ENCODE data around the gene CRYGN. TPM values are rescaled to one million over a fixed set of nuclear protein-coding genes. Genes with fewer than 3 reads are reported as not detected.

The CRYGN gene
- total RNA-seq (0.22 TPM), polyA plus RNA-seq (ENCODE audit: insufficient read depth, low read depth, low replicate concordance) (not detected)
- long read RNA-seq, donor 1, result 0 reads
- long read RNA-seq, donor 2, result 0 reads
- long read RNA-seq, donor 3, result 0 reads
- long read RNA-seq, donor 4, result 0 reads
- long read RNA-seq, donor 5, result 0 reads
- long read RNA-seq, donor 6, result 0 reads
- long read RNA-seq, donor 7, result 0 reads
- long read RNA-seq, donor 8, partial matches to known transcripts, result 0 of 2 reads
- long read RNA-seq, donor 8, other reads (novel, unspliced or antisense), result 0 of 2 reads
- long read RNA-seq, donor 9, result 0 reads
- long read RNA-seq, donor 10, partial matches to known transcripts, result 0 of 1 reads
- long read RNA-seq, donor 10, other reads (novel, unspliced or antisense), result 0 of 1 reads

GRCh38 chr7:151439855-151440798 lies at the start of gene CRYGN:
Gene CRYGN (minus strand): TSS chr7:151440141. CDS start chr7:151439917, 224 bp downstream.
- Histone ChIP-seq H3K27ac (ENCODE audit: low read depth in 2 of 2, low read length in 2 of 2) (no peak within 1 kb of the TSS), H3K4me3 (ENCODE audit: low read length in 3 of 3) (peak within 1 kb of the TSS in 1 of 3 donors; percentile 30), H3K9ac (ENCODE audit: low read length in 3 of 3) (no peak within 1 kb of the TSS), H3K27me3 (ENCODE audit: control insufficient read depth, insufficient read depth, low read length) (no peaks in the 10 kb centered on the region), H3K9me3 (ENCODE audit: control insufficient read depth in 2 of 3, insufficient read depth in 1 of 3, low read length in 3 of 3) (no peaks in the 10 kb centered on the region), H3K36me3 (ENCODE audit: control insufficient read depth in 2 of 3, insufficient read depth in 3 of 3, low read length in 3 of 3) (no peaks in the 10 kb centered on the region), H3K4me1 (ENCODE audit: control insufficient read depth in 2 of 3, insufficient read depth in 2 of 3, low read depth in 1 of 3, low read length in 3 of 3) (peaks cover 0 to 3% (median 2%) of the 10 kb centered on the region in 3 donors)
- intact Hi-C loops (cut with DNase I), result no loop called here
- DNase-seq (peak in 2 of 5 donors; percentile 62 to 75), FAIRE-seq (no peak)
- TF ChIP-seq CTCF (IDR thresholded peaks at IDR 0.05; ENCODE audit: borderline replicate concordance, extremely low read depth, insufficient read depth), result no peak

- DNase-seq (no peak), FAIRE-seq (no peak)
- intact Hi-C loops (cut with DNase I), result no loop called here
- Histone ChIP-seq H3K36me3 (ENCODE audit: control insufficient read depth in 2 of 3, insufficient read depth in 3 of 3, low read length in 3 of 3) (peaks cover 3 to 17% (median 17%) of the 10 kb centered on the region in 3 donors), H3K9ac (ENCODE audit: low read length in 3 of 3) (no peak overlapping the region), H3K4me1 (ENCODE audit: control insufficient read depth in 2 of 3, insufficient read depth in 2 of 3, low read depth in 1 of 3, low read length in 3 of 3) (peaks cover 0 to 4% (median 2%) of the 10 kb centered on the region in 3 donors), H3K9me3 (ENCODE audit: control insufficient read depth in 2 of 3, insufficient read depth in 1 of 3, low read length in 3 of 3) (no peaks in the 10 kb centered on the region), H3K27me3 (ENCODE audit: control insufficient read depth, insufficient read depth, low read length) (no peaks in the 10 kb centered on the region), H3K4me3 (ENCODE audit: low read length in 3 of 3) (no peak overlapping the region), H3K27ac (ENCODE audit: low read depth in 2 of 2, low read length in 2 of 2) (no peak overlapping the region)
- no peak for TF ChIP-seq CTCF (IDR thresholded peaks at IDR 0.05; ENCODE audit: borderline replicate concordance, extremely low read depth, insufficient read depth)
Observed at GRCh38 chr7:151489498-151489897, 49.6 kb upstream of the CRYGN start.

- TF ChIP-seq CTCF (IDR thresholded peaks at IDR 0.05; ENCODE audit: borderline replicate concordance, extremely low read depth, insufficient read depth), result no peak
- no peak overlapping the region for H3K27ac ChIP-seq (ENCODE audit: low read depth in 2 of 2, low read length in 2 of 2)
- no peak overlapping the region for H3K4me3 ChIP-seq (ENCODE audit: low read length in 3 of 3)
- FAIRE-seq (no peak), DNase-seq (no peak)
- intact Hi-C loops (cut with DNase I), result no loop called here
- H3K9me3 ChIP-seq (ENCODE audit: control insufficient read depth in 2 of 3, insufficient read depth in 1 of 3, low read length in 3 of 3), result no peaks in the 10 kb centered on the region
- no peaks in the 10 kb centered on the region for H3K27me3 ChIP-seq (ENCODE audit: control insufficient read depth, insufficient read depth, low read length)
- H3K36me3 ChIP-seq (ENCODE audit: control insufficient read depth in 2 of 3, insufficient read depth in 3 of 3, low read length in 3 of 3), result peaks cover 3 to 28% (median 19%) of the 10 kb centered on the region in 3 donors
- peaks cover 0 to 4% (median 2%) of the 10 kb centered on the region in 3 donors for H3K4me1 ChIP-seq (ENCODE audit: control insufficient read depth in 2 of 3, insufficient read depth in 2 of 3, low read depth in 1 of 3, low read length in 3 of 3)
- no peak overlapping the region for H3K9ac ChIP-seq (ENCODE audit: low read length in 3 of 3)
Observed at GRCh38 chr7:151488096-151488495, 48.2 kb upstream of the CRYGN start.
